NCI-H1048 (cell line): ENCODE data around the gene CNTN5.

Experiments
- DNase-seq: peaks from one replicate; lab custom pipeline; 2025; lab: John Stamatoyannopoulos, UW

Gene CNTN5

GRCh38 chr11:99509863-99510262 is 489.1 kb downstream of the CNTN5 start:
- DNase-seq: no peak

DNA sequence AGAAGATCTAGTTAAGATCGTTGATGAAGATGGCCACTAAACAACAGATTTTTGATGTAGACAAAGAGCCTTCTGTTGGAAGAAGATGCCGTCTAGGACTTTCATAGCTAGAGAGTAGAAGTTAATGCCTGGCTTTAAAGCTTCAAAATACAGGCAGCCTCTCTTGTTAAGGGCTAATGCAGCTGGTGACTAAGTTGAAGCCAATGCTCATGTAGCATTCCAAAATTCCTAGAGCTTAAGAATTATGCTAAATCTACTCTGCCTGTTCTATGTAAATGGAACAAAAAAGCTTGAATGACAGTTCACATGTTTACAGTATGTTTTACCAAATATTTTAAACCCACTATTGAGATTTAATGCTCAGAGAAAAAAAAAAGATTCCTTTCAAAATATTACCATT is 492.6 kb downstream of the CNTN5 start:
- DNase-seq: no peak

DNA sequence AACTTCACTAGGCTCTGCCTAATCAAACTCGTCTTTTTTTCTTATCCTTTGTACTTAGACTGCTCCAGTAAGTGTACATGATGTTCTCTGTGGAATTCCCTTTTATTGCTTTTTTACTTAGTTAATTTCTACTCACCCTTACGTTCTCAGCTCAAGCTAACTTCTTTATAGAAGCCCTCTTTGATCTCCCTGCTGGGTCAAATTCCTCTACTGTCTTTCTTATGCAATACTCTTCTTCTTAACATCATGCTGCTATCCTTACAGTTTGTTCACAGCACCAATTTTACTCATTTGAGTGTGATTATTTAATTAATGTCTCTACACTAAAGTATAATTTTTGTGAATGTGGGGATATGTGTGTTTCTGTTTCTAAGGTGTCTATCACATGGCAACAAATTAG is 498.3 kb downstream of the CNTN5 start:
- no peak for DNase-seq

DNA sequence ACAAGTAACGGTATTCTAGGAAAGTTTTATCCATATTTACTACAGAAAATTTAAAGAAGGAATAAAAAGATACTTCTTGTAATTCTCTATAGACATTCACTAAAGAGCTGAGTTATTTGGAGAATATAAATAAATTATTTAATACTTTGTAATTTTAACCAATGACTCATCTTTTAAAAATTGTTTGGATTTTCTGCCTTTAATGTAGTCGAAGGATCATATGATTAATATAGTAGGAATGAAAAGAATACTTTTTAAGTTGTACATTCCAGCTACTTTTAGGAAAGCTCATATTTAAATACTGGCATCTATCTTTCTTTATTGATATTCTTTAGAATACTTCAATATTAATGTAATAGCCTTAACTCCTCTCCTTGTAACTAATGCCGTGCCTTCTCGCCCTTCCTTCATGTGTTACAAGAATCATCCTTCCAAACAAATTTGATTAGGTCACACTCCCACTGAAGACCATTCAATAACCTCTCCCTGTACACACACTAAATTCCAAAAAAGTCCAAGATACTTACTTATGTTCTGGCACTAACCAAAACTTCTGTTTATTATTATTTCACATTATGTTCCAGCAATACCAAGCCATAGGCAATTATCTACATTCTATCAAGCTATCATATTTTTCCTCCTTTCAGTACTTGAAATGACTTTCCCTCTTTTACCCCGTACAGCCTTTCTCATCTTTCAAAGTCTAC is 501.9 kb downstream of the CNTN5 start:
- no peak for DNase-seq

- no peak for DNase-seq
Measured at GRCh38 chr11:99531468-99531867, 510.7 kb downstream of the CNTN5 start.

DNA sequence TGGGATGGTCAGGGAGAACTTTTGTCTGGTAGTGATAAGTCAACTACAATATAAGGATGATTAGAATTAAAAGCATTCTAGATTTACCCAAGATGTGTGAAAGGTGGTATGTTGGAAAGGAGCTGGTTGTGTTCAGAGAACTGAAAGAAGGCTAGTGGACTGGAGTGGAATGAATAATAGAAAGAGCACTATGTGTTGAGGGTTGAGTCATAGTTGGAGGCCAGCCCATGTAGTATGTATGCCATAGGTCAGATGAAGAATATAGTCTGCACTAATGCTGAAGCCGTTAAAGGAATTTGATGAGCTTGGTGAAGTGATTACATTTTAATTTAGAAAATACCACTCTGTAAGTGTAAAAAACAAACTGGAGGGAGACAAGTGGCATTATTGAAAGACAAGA is 514.1 kb downstream of the CNTN5 start:
- DNase-seq: no peak

DNA sequence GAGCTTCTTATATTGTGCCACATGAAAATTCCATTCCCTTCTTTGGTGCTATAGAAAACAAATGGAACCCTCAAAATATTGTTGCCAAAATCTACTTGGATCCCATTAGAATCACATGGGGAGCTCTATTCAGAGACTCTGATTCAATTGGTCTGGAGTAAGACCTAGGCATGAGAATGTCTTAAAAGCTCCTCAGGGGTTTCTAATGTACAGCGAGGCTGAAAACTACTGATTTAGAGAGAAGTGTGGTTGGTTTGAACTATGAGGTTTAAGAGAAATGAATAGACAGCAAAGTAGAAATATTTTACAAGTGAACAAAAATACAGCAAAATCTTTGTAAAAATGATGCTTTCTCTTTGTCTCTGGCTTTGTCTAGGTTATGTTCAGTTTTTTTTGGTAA is 514.7 kb downstream of the CNTN5 start:
- DNase-seq: no peak

- DNase-seq: no peak
Measured at GRCh38 chr11:99535819-99536218, 515.1 kb downstream of the CNTN5 start.

DNA sequence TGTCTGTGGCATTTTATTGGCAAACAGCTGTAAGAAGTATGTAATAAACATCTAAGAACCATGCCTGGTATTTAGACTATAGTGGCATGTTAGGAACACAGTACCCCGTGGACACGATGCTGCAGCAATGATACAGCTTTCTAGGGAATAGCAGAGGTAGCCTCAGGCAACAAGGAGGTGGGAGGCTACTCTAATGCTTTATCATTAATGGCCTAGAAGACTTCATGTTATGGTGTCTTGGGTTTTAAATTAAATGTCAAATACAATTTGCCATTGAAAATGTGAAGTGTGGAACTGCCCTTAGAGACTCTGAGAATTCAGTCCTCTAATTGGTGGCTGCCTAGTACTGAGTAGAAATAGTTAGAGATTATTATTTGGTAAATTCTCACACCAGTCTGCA is 516.9 kb downstream of the CNTN5 start:
- DNase-seq: no peak

GRCh38 chr11:99545616-99546015 is 524.9 kb downstream of the CNTN5 start:
- no peak for DNase-seq

- DNase-seq: no peak
Measured at GRCh38 chr11:99548264-99548663, 527.5 kb downstream of the CNTN5 start.

- DNase-seq: no peak
Measured at GRCh38 chr11:99554232-99554903, 533.6 kb downstream of the CNTN5 start.

DNA sequence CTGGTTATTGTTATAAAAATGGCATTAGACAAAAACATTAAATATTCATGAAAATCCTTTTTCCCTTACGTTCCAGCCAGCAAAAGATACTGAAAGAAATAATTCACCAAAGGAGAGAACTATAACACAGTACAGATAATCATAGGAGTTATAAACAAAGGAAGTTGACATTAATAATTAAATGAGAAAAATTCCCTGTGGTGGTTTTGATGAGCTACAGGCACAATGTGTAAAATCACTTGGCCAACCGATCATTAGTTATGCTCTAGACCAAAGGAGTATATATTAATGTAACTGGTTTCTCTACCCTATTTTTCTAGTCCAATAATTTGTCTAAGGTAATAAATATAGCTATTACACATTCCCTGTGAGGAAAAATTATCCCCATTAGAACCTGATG is 534.7 kb downstream of the CNTN5 start:
- no peak for DNase-seq

DNA sequence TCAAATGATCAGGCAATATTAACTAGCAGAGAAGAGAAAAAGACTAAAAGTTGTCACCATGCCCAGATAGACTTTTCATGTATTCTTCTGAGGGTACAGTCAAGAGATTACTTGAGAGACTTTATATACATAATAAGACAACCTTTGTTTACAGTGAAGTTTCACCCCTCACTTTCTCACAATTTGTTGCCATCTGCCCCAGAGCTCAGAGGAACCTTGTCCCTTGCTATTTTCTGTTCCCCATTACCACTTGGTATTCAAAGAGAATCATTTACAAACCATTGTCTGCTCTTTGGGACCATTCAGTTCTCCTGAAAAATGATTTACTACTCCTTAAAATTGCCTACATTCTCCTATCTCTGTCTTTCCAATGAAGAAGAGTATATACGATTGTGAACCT is 544.6 kb downstream of the CNTN5 start:
- no peak for DNase-seq

- DNase-seq: no peak
Measured at GRCh38 chr11:99567334-99567956, 546.7 kb downstream of the CNTN5 start.

GRCh38 chr11:99568808-99569207 is 548.1 kb downstream of the CNTN5 start:
- DNase-seq: no peak

- no peak for DNase-seq
Measured at GRCh38 chr11:99571094-99571493, 550.3 kb downstream of the CNTN5 start.

DNA sequence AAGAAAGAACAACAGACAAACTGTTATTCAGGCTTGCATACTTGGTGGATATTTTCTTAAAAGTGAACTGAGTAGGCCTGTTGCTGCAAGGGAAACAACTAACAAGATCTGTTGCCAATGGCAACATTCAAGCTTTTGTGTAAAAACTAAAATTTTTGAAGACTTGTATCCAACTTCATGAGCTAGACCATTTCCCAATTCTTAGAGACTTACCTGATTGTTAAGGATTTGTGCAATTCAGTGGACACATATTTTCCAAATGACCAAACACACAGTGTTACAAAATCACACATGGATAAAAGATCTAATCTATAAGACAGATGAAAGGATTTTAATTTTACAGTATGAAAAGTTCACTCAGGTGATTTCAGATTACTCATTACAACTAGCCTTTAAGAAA is 564.1 kb downstream of the CNTN5 start:
- DNase-seq: no peak

- no peak for DNase-seq
Measured at GRCh38 chr11:99585606-99586005, 564.9 kb downstream of the CNTN5 start.

DNA sequence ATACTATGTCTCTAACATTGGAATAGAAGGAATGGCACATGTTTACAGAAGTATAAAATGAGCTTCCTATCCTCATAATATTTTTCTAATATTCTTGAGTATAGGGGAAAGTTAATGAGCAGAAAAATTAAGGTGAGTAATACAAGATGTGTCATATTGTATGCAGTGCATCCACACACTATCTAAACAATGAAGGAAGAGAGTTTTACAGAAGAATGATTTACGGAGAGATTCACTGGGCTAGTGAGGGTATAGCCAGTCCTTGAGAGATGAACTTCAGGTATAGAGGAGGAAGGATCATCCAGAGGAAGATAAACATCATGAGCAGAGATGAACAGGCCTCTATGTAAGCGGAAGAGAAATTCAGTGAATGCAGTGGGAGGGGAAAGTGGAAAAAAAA is 569.0 kb downstream of the CNTN5 start:
- no peak for DNase-seq

- no peak for DNase-seq
Measured at GRCh38 chr11:99592266-99592665, 571.5 kb downstream of the CNTN5 start.

DNA sequence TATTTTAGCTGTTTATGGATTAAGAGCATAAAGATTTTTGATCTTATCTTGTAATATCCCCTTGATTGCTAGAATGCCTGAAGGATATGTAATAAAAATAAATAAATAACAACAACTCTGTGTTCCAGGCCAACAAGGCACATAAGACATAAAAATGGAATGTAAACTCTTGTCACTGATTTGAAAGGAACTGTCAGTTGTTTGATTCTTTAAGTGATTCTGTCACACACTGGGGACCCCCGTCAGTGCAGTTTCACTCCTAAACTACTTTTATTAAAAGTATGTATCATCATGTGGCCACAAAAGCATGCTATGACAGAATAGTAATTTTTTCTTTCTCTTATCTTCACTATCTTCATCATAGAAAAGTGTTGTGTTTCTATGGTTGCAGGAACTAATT is 572.4 kb downstream of the CNTN5 start:
- no peak for DNase-seq

DNA sequence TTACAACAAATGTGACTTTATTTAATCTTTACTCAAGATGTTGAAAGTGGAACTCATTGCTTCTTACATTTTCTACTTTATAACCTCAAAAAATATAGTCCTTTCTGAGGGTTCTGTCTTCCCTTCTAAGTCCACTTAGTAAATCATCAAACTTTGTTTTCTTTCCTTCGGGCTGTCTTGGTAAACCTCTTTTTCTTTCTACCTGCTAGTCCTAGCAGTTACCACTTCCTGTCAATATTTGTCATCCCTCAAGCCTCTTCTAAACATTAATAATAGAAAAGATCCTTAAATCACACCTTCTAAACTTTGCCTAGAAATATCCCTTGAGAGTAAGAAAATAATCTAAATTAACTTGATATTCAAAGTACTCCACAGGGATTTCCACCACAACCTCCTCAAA is 580.4 kb downstream of the CNTN5 start:
- no peak for DNase-seq

DNA sequence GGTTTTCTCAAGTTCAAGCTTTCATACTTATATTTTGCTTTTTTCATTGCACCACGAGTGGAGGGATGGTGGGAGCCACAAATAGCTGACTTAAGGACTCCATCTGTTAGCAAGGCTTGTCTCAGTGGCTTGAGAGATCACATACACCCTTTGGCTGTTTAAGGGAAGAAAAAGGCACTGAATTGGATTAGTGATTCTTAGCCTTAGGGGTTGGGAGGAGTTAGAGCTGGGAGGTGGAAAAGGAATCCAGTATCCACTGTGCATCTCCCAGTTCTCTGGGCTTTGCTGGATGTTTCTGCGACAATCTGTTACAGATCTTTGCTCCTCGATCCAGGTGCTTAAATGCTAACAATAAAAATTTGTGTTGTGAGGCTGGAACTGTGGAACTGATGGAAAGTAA is 593.6 kb downstream of the CNTN5 start:
- no peak for DNase-seq
